ENCODE measurements around the gene ASMTL.
A peak's percentile ranks its signal among the peaks of the same experiment; 100 is the strongest.
"Not testable (repeated sequence)": the region's sequence is repeated elsewhere in the genome, so short reads cannot be mapped to it uniquely, and the experiment has no call there.

The ASMTL gene

DNA sequence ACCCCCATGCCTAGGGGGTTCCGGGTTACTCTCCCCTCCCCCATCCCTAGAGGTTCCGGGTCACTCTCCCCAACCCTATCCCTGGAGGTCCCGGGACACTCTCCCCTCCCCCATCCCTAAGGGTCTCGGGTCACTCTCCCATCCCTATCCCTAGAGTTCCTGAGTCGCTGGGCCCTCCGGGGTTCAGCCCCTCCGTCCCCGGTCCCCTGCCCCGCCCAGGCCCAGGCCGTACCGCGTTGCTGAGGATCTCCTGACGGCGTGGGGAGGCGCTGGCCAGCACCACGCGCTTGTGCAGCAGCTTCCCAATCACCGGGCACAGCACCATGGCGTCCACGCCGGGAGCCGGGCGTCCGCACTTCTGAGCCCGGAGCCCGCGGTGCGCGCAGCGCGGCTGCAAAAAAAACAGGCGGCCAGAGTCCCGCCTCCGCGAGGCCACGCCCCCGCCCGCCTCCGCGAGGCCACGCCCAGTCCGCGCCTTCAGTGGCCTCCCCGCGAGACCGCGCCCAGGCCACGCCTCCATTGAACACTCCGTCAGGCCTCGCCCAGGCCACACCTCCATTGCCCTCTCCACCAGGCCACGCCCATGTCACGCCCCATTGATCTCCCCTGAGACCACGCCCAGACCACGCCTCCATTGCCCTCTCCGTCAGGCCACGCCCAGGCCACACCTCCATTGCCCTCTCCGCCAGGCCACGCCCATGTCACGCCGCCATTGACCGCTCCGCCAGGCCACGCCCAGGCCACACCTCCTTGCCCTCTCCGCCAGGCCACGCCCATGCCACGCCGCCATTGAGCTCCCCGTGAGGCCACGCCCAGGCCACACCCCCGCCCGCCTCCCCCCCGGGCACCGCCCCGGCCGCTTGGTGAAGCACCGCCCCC lies at the start of gene ASMTL:
ASMTL (minus strand) TSS at position 394 of the 879 bp plus-strand sequence; CDS start at position 325, 69 bp downstream.
- peak; percentile 100 for DNase-seq

GRCh38 chrX:1502241-1502640 lies 49.5 kb upstream of the ASMTL start:
- DNase-seq: no peak

DNA sequence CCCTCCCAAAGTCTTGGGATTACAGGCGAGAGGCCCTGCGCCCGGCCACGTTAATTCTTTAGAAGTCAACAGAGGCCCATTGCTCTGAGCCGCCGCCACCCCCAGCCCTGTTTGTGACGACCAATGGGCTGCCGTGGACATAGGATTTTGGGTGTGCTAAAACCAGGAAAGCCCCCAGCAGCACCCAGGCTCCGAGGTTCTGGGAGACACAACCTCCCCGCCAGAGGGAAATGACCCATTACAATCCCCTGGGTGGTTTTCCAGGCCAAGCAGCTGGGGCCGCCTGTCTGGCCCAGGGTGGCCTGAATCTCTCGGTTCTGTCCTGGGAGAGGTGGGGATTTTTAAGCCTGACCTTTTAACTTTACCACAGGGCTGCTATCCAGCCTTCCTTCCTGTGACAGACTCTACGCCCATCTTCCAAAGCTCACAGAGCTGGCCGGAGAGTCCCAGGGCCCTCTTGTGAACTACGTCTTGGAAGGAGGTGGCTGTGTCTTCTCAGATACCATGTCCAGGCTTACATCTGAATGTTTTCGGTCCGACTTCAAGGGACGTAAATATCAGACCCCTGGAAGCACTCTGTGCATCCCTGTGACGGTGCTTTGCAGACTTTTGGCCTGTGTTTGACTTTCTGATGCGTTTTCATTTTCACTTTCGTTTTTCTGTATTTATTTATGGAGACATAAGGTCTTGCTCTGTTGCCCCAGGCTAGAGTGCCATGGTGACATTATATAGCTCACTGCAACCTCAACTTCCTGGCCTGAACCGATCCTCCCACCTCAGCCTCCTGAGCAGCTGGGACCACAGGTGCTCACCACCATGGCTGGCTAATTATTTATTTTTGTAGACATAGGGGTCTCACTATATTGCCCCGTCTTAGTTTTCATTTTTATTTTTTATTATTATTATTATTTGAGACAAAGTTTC lies 48.3 kb upstream of the ASMTL start:
- no peak for DNase-seq

- no peak for DNase-seq
Measured at GRCh38 chrX:1496076-1496475, 43.4 kb upstream of the ASMTL start.

GRCh38 chrX:1493877-1494510 lies 41.3 kb upstream of the ASMTL start:
- no peak for DNase-seq

DNA sequence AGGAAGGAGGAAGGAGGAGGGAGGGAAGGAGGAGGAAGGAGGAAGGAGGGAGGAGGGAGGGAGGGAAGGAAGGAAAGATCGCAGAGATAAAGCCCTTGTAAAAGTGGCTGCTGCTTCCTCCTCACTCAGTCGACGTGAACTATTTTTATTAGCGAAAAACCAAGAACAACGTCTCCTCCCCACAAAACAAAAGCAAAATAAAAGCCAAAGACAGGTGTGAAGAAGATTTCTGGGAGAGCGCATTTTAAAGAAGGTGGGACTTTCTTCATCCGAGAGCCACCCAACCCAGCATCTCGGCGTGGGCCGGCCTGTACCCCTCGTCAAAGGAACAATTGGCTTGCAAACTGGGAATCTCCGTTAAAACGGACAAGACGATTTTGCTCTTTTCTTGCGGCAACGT lies 40.7 kb upstream of the ASMTL start:
- DNase-seq: no peak

DNA sequence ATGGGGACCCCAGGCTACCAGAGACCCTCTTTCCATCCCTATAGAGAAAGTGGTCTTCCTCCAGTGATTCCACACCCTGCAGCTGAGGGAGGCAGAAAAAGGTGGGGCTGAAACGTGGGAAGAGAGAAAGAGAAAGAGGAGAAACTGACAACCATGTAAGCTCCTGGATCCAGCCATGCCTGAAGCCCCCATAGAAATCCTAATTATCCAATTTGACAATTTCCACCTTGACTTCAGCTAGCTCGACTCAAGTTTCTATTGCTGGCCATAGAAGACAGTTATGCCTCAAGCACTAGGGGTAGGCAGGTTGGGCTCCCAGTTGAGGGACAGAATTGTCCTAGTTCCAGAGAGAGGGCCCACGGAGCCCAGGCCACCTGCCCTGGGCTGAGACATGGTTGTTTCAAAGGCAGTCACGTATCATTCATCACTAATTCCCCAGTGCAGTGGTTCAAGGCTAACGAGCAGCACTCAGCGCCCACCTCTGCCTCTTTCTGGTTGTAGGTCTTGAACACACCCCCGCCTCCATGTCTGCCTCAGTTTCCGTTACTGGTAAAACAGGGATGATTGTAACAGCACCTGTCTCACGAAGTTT lies 39.8 kb upstream of the ASMTL start:
- DNase-seq: no peak

DNA sequence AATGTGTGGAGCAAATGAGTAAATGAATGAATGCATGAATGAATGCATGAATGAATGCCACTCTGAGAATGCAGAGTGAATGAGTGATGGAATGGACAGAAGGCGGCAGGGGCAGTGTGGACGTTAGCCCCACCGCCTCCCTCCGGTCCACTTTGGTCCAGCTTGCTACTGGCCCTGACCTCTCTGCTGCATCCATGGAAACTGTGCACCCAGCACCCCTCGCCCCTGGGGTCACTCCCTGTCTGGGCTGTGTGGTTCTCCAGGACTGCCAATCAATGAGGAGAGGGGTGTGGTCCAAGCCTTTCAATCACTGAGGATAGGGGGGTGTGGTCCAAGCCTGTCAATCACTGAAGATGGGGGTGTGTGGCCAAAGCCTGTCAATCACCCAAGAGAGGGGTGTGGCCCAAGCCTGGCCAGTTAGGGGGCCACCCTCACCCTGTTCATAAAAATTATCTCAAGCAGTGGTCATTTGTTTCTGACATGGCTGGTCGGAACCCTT lies 39.2 kb upstream of the ASMTL start:
- peak; percentile 71 for DNase-seq

DNA sequence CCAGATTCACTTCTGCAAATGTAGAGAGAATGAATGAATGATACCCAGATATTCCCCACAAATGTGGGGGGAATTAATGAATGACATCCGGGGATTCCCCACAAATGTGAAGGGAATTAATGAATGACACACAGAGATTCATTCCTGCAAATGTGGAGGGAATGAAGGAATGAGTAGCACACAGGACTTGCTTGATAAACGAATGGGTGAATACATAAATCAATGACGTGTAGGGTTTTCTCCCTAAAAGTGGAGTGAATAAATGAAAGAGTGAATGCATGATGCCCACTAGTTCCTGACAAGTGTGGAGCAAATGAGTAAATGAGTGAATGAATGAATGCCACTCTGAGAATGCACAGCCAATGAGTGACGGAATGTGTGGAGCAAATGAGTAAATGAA lies 38.5 kb upstream of the ASMTL start:
- not testable (repeated sequence) for DNase-seq

- DNase-seq: not testable (repeated sequence)
Measured at GRCh38 chrX:1490723-1491122, 38.0 kb upstream of the ASMTL start.

- not testable (repeated sequence) for DNase-seq
Measured at GRCh38 chrX:1489354-1489753, 36.6 kb upstream of the ASMTL start.

DNA sequence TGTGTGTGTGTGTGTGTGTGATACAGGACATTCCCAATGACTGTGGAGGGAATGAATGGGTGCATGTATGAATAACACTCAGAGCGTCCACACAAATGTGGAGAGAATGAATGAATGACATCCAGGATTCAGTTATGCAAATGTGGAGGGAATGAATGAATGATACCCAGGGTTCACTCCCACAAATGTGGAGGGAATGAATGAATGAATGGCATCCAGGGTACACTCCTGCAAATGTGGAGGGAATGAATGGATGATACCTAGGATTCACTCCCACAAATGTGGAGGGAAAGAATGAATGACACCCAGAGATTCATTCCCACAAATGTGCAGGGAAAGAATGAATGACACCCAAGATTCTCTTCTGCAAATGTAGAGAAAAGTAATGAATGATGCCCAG lies 36.0 kb upstream of the ASMTL start:
- no peak for DNase-seq

DNA sequence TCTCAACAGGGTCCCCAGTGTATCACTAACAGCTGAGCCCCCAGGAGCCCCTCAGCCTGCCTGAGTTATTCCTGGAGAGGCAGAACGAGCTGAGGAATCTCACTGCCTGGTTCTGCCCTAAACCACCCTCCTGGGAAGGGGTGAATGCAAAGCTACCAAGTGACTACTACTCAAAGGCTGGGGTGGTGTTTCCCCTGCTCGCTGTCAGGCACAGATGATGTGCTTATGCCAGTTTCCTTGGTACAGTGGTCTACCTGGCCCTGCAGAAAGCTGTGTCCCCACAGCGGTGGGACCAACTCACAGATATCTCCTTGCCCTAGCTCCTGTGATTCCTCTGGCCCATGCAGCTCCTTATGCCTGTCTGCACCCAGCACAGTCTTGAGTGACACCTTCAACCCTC lies 35.4 kb upstream of the ASMTL start:
- no peak for DNase-seq

DNA sequence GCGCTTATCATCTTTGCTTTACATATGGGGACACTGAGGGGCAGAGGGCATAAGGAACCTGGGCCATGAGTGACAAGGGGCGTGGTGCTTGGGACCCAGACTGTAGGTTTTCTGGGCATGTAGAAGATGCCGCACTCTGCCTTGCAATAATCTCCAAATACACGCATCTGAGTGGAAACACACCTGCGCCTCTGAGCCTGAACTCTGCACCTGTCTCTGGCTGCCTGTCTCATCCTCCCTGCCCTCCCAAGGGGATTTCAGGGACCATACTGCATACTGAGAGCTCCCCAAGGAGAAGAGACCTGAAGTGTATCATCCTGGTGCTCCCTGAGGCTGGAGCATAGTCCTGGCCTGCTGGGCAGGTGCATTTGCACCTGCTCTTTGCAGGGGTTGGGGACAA lies 34.7 kb upstream of the ASMTL start:
- no peak for DNase-seq

DNA sequence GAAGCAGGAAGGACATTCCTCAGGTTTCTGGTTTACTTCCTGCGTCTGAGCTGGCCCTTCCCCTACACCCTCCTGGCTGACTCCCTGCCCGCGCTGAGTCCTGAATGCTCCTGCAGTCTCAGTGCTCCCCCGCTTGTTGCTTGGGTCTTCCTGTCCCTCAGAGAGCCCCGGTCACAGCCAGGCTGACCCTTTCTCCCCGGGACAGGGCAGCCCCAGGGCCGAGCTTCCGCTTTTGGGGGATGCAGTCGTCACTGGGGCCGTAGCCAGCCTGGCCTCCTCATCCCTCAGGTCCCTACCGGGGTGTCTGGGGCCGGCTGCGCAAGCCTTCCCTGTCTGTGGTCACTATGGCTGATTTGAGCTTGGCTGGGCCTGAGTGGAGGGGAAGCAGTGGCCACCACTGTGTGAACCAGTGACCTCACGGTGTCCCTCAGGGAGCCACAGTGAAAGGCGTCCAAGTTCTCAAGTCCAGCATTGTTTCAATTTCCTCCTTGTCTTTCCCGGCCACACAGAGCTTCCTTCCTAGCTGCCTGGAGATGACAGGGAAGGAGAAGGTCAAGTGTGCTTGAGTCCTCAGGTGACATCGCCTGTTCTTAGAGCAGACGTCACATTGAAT lies 34.1 kb upstream of the ASMTL start:
- DNase-seq: no peak

- no peak for DNase-seq
Measured at GRCh38 chrX:1486177-1486576, 33.5 kb upstream of the ASMTL start.

- no peak for DNase-seq
Measured at GRCh38 chrX:1485033-1485432, 32.3 kb upstream of the ASMTL start.

- no peak for DNase-seq
Measured at GRCh38 chrX:1484638-1485019, 31.9 kb upstream of the ASMTL start.

DNA sequence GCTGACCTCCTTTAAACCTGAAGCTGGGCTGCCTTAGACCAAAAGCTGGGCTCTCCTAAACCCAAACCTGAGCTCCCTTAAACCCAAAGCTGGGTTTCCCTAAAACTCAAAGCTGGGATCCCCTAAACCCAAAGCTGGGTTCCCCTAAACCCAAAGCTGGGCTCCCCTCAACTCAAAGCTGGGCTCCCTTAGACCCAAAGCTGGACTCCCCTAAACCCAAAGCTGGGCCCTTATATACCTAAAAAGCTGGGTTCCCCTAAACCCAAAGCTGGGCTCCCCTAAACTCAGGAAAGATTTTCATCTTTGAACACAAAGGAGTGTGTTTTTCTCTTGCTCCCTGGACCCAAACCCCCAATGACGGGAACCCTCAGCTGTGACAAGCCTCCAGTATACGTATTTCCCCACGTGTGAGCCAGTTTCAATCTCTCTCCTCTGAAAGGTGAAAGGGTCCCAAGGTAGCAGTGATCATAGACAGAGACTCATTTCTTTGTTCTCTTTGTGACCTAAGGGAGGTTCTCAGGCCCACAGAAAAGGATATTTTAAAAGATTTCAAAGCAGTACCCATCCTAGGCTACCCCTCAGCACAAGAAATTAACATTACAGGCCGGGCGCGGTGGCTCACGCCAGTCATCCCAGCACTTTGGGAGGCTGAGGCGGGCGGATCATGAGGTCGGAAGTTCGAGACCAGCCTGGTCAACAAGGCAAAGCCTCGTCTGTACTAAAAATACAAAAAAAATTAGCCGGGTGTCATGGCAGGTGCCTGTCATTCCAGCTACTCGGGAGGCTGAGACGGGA lies 31.3 kb upstream of the ASMTL start:
- DNase-seq: no peak

GRCh38 chrX:1482530-1482928 lies 29.8 kb upstream of the ASMTL start:
- DNase-seq: not testable (repeated sequence)
